SKM-1 treated with dmso at 0.1 percent for 144 hours (cell line): ENCODE measurements around the gene TAS2R19.
"Not testable (repeated sequence)": the region's sequence is repeated elsewhere in the genome, so short reads cannot be mapped to it uniquely, and the experiment has no call there.

Source experiments
- DNase-seq: peaks from one replicate; lab custom pipeline; 2025; ENCODE audit not compliant: unreplicated experiment; lab: John Stamatoyannopoulos, UW

TAS2R19 gene, protein sequence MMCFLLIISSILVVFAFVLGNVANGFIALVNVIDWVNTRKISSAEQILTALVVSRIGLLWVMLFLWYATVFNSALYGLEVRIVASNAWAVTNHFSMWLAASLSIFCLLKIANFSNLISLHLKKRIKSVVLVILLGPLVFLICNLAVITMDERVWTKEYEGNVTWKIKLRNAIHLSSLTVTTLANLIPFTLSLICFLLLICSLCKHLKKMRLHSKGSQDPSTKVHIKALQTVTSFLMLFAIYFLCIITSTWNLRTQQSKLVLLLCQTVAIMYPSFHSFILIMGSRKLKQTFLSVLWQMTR

DNA sequence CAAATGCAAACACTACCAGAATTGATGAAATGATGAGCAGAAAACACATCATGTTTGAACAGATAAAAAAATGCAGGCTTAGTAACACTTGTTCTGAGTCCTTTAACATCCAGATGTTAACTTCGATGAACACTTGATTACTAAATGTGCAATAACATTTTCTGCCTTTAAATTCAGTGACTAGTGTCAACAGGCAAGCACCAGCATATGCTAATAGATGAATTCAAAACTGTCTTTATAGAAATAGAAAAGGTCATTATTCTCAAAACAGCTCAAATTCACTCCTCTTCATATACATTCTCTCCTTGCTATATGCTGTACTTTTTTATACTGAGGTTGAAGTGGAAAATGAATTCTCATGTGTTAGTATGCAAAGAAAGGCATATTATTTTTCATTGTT lies at the start of gene TAS2R19:
TSS of gene TAS2R19 (minus strand) at position 101 of the 400 bp plus-strand sequence. CDS start at position 52, 49 bp downstream.
- no peak for DNase-seq

DNA sequence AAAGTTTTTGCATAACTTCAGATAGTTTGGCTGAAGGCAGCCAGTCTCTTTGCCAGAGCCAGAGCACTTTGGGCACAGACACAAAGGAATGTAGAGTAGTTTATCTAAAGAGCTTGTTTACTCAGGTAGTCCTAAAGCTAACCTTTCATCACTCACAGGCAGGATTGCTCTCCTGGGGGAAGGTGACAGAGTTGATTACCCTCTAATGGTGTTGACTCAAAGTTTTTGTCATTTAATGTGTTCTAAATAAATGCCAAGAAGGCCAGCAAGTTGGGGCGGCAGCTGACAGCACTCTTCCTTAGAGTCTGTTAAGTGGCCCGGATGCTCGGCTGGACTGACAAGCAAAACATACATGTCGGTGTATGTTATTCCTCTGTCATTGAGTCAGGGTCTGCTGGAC lies 49.0 kb upstream of the TAS2R19 start:
- no peak for DNase-seq

DNA sequence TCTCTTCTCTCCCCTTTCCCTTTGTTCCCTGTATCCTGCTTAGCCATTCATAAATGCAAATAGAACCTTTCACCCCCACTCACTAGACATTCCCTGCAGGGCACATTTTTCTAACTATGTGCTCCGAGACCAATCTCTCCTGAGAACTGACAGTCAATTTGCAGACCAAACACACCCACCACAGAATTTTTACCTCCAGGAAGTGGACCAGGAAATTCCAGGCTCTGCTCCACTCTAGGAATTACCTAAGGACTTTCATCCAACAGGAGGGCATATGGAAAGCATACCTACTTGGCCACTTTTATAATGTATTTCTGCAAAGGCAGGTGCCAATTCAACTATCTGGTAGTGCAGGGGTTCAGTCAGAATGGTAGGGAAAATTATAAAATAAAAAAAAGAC lies 48.6 kb upstream of the TAS2R19 start:
- no peak for DNase-seq

DNA sequence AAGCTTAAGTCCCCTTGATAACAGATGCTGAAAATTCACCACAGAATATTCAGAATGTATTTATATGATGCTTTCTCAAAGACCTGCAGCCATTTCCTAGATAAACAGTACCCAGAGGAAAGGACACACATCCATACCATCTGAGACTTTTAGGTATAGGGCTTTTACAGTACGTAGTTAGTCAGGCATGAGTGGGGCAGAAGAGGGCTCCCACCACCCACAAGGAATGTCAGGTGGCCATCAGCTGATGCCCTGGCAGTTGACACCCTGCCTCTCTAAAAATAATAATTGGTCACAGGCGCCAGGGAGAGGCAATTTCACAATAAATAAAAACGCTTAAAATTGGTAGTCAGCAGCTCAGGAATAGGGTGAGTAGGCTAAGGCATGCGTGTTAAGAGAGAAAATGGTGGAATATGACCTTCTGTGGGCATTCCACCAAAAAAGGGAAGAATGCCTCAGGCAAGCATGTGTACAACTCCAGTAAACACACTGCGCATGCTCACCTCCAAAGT lies 47.5 kb upstream of the TAS2R19 start:
- DNase-seq = no peak

DNA sequence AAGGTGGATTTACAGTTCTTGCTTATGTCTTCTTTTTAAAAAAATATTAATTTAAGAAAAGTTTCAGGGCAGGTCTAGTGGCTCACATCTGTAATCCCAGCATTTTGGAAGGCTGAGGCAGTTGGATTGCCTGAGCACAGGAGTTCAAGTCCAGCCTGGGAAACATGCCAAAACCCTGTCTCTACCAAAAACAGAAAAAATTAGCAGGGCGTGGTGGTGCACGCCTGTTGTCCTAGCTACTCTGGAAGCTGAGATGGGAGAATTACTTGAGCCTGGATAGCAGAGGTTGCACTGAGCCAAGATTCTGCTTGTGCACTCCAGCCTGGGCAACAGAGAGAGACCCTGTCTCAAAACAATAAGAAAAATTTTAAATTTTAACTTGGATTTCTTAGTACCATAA lies 45.1 kb upstream of the TAS2R19 start:
- DNase-seq = no peak

DNA sequence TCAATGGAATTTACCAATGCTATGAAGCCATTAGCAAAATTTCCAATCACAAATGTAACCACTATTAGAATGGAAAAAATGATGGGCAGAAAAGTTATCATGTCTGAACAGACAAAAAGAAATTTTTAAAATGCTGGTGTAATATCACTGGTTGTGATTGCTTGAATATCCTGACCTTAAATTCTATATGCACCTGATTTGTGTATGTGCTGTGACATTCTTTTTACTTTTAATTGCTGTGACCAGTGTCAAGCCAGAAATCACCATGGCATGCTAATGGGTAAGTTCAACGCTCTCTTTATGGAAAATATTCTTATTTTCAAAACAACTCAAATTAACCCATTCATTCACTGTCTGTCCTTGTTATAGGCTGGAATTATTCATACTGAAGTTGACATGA lies 39.8 kb upstream of the TAS2R19 start, which contains the start of gene TAS2R46:
TSS of gene TAS2R46 (minus strand) at position 101 of the 400 bp plus-strand sequence. CDS start at position 101, 0 bp downstream.
- DNase-seq = not testable (repeated sequence)

DNA sequence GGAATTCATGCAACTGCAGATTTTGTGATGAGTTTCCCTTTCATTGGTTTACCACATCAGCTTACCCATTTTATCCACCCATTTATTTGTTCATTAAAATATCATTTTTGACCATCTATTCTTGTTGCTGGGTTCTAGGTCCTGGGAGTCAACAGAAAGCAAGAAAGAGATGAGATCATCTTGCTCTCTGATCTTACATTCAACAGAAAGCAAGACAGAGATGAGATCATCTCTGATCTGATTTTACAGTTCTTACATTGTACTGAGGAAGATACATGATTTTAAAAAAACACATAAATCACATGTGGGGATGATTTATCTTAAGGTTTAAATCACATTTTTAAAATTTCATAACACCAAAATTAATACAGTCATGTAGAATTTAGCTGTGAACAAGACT lies 37.4 kb upstream of the TAS2R19 start:
- no peak for DNase-seq

DNA sequence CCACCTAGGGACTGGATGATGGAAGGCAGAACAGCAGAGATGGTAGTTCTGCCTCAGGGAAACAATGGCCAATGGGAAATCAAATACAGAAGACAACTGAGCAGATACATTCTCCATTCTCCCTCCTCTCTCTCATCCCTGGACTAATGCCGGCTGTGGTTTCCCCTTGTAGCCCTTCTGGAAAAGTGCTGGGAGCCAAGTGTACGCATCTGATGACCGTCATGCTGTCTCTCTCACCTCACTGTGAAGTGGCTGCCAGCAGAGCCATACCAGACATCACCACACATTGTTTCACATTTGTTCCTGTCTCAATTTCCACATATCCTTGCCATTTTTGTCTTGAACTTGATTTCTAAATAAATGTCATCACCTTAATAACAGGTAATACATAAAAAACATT lies 36.6 kb upstream of the TAS2R19 start:
- no peak for DNase-seq

DNA sequence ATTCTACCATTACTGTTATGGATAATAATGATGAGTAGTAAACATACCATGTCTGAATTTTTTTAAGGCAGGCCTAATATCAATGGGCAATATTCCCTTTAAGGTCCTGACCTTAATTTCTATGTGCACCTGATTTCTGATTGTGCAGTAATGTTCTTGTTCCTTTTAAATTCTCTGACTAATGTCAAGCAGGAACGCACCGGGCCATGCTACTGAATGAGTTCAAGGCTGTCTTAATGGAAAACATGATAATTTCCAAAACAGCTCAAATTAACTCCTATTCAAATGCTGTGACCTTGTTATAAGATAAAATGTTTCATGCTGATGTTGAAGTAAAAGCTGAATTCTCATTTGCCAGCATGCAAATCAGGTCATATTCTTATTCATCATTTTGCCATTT lies 32.9 kb upstream of the TAS2R19 start:
- no peak for DNase-seq

DNA sequence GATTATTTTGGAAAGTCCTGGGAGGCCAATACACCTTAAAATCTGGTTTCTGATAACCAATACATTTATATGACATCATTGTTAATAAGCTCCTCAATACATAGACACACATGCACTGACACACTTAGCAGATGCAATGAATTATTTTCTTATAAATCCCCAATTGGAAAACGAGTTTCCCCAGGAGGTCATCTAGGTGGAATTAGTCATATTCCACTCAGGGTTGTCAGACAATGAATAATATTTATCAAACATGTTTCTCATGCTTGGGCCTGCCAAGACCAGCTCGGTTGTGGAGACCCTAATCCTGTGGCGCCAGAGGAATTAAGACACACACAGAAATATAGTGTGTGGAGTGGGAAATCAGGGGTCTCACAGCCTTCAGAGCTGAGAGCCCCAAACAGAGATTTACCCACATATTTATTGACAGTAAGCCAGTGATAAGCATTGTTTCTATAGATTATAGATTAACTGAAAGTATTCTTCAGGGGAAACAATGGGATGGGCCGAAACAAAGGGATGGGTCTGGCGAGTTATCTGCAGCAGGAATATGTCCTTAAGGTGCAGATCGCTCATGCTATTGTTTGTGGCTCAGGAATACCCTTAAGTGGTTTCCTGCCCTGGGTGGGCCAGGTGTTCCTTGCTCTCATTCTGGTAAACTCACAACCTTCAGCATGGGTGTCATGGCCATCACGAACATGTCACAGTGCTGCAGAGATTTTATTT lies 27.5 kb upstream of the TAS2R19 start:
- not testable (repeated sequence) for DNase-seq

DNA sequence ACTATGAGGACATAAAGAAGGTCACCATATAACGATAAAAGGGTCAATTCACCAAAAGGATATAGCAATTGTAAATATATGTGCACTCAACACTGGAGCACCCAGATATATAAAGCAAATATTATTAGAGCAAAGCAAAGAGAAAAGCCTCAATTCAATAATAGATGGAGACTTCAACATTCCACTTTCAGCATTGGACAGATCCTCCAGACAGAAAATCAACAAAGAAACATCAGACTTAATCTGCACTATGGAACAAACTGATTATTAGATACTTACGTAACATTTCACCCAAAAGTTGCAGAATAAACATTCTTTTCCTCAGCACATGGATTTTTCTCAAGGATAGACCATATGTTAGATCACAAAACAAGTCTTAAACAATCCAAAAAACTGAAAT lies 18.9 kb upstream of the TAS2R19 start:
- DNase-seq = not testable (repeated sequence)

DNA sequence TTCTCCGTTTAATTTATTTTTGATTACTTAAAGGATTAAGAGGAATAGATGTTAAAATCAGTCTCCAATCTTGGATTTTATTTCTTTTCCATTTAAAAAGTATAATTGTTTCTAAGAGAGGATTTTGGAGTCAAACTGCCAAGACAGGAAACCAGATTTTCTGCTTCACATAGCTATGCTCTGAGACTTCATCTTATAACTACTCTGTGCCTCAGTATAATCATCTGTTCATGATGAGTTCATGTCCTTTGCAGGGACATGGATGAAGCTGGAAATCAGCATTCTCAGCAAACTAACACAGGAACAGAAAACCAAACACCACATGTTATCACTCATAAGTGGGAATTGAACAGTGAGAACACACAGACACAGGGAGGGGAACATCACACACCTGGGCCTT lies 17.7 kb upstream of the TAS2R19 start:
- no peak for DNase-seq

DNA sequence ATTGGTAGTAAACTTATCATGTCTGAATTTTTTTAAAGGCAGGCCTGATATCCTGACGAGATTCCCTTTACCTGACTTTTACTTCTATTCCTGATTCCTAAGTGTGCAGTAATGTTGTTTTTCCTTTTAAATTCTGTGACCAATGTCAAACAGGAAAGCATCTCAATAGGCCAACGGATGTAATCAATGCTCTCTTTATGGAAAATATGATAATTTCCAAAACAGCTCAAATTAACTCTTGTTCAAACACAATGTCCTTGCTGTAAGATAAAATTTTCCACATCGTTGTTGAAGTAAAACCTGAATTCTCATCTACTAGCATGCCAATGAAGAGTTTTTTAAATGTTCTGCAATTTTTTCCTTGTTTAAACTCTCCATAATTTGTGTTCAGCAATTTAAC lies 16.8 kb upstream of the TAS2R19 start:
- no peak for DNase-seq

DNA sequence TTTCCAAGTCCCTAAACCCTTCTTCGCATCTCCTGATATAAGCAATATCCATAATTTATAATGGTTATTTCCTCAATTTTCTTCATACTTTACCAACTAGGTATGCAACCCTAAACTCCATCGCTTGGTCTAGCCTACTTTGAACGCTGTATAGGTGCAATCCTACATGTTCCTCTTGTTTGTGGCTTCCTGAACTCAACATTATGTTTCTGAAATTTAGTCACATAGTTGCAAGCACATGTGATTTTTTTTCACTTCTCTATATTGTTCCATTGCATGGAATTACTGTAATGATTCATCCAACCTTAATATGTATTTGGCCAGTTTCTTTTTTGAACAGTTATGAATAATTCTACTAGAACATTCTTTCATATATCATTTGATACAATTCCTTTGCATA lies 11.5 kb upstream of the TAS2R19 start:
- DNase-seq = not testable (repeated sequence)

DNA sequence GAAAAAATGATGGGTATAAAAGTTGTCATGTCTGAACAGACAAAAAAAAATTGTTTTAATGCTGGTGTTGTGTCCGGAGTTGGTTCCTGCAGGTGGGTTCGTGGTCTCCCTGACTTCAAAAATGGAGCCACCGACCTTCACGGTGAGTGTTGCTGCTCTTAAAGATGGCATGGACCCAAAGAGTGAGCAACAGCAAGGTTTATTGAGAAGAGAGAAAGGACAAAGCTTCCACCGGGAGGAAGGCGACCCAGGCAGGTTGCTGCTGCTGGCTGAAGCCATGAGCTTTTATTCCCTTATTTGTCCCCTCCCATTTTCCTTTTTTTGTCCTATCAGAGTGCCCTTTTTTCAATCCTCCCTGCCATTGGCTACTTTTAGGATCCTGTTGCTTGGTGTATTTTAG lies 8.9 kb upstream of the TAS2R19 start, which contains the start of gene TAS2R31:
TSS of gene TAS2R31 (minus strand) at position 101 of the 400 bp plus-strand sequence. CDS start at position 29, 72 bp downstream.
- DNase-seq = no peak

DNA sequence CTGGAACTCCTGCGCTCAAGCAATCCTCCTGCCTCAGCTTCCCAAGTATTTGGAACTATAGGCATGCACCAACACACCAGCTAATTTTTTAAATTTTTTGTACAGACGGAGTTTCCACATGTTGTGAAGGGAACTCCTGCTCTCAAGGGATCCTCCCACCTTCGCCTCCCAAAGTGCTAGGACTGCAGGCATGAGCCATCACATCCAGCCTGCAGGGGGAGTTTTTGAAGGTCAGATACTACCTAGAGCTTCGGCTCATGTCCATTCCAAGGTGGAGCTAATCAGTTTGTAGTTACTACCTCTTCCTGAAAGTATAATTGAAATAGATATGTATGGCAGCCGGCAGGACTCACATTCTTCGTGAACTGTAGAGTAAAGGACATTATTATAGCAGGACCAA lies 3.7 kb upstream of the TAS2R19 start:
- no peak for DNase-seq

DNA sequence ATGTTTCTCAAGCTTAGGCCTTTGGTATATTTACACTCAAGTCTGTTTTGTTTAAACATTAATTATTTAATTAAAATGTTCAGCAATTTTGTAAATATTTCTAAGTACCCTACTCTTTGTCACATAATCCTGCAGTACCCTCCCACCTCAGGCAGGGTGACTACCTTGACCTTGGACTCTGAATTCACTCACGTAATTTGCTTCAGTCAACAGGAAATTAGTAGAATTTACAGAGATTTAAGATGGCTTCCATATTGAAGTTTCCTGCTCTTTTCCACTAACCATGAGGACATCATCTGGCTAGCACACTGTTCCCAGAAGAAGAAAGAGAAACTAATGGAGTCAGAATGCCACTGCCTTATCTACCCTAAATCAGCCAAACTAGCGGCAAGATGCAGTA lies 967 bp upstream of the TAS2R19 start:
- no peak for DNase-seq

DNA sequence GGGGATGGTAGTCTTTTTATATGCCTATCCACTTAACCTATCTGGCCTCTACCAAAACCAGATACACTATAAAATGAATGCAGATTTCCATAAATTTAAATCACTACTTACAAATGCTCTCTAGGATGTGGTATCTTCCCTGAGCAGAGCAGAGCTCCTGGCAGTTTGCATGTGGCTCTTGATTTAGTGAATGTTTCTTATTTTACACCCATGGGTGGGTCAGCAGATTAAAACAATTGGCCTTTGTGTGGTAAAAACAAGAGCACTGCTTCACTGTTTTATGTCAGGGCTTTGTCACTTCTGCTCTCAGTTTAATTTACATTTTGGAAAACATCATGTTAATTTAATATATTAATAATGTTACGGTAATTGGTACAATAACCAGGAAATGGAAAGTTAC lies 5.5 kb downstream of the TAS2R19 start:
- no peak for DNase-seq

DNA sequence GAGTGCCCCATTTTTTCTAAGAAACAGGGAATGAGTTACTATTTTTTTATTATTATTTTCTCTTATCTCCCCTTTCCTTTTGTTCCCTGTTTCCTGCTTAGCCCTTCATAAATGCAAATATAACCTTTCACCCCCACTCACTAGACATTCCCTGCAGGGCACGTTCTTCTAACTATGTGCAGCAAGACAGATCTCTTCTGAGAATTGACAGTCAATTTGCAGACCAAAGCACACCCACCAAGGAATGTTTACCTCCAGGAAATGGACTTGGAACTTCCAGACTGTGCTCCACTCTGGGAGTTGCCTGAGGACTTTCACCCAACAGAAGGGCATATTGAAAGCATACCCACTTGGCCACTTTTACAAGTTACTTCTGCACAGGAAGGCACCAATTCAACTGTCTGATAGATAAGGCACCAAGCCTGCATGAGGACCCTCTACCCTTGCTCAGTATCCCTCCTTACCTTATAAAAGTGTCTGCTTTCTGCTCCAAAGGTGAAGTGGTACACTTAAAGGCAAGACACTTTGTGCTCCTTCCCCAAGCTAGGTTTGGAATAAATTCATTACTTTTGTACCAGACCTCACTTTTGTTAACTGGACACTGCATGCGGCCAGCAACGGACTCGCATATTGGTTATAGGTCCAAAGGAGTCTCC lies 6.5 kb downstream of the TAS2R19 start:
- DNase-seq = no peak

DNA sequence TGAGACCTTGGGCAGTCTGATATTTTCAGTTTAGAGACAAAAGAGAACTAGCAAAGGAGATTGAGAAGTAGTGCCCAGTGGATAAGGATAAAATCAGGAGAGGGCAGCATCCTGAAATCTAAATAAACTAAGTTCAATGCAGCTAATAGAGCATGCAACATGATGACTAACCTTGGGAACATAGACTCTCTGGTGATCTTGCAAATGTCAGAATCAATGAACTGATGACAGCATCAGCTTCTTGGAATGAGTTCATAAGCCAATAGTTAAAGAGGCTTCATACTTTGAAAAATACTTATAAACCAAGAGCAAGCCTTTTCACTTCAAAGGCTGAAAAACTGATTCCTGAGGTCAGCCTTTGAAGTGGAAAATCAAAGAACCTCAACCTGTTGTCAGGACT lies 8.2 kb downstream of the TAS2R19 start:
- no peak for DNase-seq

DNA sequence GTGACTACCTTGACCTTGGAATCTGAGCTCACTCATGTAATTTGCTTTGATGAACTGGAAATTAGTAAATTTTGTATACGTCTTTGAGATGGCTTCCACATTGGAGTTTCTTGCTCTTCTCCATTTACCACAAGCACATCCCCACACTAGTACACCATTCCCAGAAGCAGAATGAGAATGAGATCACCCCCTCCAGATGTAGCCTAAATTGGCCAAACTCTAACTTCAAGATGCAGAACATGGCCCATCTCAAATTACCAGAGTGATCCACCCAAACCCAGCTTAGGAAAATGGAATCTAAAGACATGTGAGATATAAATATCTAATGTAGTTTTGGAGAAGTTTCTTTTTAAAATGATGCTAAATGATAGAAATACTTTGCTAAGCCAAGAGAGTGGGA lies 14.8 kb downstream of the TAS2R19 start:
- DNase-seq = no peak

DNA sequence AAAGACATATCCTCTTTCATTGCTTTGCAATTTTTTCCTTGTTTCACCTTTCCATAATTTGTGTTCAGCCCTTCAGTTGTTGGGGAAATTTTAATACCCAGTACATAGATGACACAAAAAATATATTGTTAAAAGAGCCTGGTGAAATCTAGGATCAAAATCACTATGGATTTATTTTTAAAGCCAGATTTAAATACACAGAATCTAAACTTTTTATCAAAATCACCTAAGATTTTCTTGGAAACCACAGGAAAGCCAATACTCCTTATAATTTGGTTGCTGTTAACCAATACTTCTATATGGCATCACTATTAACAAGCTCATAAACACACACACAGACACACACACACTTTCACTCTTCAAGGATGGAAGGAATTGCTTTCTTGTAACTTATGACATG lies 24.2 kb downstream of the TAS2R19 start, which contains the start of gene TAS2R20:
TSS of gene TAS2R20 (minus strand) at position 101 of the 400 bp plus-strand sequence. CDS start 429 bp downstream, outside the sequence.
- DNase-seq = no peak
